Left renal pelvis (tissue), 4 donors: Measurements from ENCODE around the gene PRLH. TPM values are rescaled to one million over a fixed set of nuclear protein-coding genes. Genes with fewer than 3 reads are reported as not detected.
"Not testable (repeated sequence)": the region's sequence is repeated elsewhere in the genome, so short reads cannot be mapped to it uniquely, and the experiment has no call there.

Experiments used
- DNase-seq, 4 donors: peaks; one replicate each; pipeline ENCODE4 v3.0.0-alpha.2; 2013; ENCODE audit warnings: low read depth in 4 of 4, low spot score in 3 of 4
- polyA plus RNA-seq, 4 donors: library from polyadenylated mRNA; unstranded; fragments of 120-200 nt; gene quantifications; one replicate each; pipeline ENCODE4 v1.2.1, GENCODE V29; 2013; ENCODE audit not compliant: insufficient read length in 4 of 4

PRLH gene
- polyA plus RNA-seq, 4 donors = not detected

DNA sequence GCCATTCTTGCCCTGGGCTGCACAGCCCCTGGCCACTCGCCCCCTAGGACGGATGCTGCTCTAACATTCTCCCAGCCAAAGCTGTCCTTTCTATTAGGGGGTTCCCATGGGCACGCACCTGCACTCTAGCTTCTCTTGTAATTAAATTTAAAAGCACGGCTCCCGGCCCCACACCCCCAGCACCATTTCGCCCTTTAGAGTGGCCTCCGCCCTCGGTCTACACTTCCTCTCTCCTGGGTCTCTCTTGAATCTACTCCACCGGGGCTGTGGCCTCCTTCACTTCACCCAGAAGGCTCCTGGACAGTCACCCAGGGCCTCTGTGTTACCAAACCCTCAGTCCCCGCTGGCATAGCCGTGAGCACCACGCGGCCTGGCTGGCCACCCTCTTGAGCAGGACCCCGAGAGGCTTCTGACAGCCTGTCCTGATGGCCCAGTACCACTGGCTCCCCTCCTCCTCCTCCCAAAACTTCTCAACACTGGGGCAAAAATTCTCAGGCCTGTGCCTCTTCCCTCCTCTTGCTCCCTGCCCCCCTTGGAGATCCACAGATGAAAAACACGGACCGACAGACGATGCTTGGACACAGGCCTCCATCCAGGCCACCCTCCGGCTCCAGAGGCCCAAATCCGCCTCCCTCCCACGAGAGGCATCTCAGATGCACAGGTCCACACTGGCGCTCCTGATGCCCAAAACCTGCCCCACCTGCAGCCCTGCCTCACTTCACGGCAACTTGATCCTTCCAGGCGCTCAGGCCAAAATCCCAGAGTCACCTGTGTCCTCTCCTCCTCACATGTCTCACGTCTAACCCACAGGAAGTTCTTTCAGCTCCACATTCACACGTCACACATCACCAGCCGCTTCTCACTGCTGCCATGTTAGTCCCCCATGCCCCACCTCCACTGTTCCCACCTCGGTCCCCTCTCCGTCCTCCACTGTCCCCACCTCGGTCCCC lies 31.1 kb downstream of the PRLH start:
- no peak for DNase-seq

DNA sequence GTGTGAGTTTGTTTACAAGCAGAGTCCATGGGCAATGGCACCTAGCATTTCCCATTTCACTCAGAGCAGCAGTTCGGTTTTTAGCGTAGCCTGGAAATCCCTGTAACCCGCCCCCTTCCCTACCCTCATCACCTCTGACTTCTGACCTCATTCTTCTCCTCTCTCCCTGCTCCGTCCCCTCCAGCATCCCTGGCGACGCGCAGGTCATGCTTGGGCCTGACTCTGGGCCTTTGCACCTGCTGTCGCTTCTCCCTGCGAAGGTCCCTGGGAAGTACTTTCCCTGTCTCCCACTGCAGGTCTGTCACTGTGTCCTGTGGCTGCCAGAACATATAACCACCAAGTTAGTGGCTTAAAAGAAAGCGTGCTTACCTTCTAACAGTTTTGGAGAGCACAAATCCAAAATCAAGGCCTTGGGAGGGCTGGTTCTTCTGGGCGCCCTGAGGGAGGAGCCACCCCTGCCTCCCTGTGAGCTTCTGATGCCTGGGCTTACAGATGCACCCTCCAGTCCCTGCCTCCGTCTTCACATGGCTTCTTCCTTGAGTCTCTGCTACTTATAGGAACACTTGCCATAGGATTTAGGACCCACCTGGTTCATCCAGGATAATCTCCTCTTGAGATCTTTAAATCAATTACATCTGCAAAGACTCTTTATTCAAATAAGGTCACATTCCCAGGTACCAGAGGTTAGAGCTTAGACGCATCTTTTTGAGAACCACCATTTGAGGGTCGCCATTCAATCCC lies 32.3 kb downstream of the PRLH start:
- DNase-seq = no peak

- no peak for DNase-seq
These were observed 33.2 kb downstream of the PRLH start for GRCh38 chr2:237599465-237600110.

GRCh38 chr2:237600205-237600846 lies 34.0 kb downstream of the PRLH start:
- DNase-seq = no peak

DNA sequence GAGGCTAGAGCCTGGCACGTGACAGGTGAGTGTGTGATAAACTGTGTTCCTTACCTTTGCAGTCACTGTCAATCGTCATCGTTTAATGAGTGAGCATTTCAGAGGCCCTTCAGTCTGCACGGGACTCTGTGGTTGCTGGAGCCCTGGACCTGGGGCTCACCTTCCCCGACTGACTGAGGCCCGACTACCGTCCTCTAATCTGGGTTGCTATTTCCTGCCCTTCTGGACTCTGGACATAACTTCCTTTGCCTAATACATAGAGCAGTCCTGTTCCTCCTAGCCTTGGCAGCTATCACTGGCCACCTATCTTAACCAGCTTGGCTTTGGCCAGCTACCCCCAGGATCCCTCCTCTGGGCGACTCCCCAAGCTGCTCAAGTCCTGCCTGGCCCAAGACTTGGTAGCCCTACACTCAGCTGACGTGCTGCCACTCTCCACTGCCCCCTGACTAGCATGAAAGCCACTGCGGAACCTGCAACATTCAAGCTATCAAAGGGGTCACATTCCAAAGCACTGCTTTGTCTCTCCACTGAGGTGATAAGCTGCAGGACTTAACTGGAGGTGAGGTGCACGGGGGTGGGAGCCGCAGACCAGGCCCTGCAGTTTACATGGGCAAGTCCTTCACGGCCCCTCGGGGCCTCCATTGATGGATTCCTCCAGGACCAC lies 35.2 kb downstream of the PRLH start:
- no peak for DNase-seq

- no peak for DNase-seq
These were observed 36.0 kb downstream of the PRLH start for GRCh38 chr2:237602409-237602808.

DNA sequence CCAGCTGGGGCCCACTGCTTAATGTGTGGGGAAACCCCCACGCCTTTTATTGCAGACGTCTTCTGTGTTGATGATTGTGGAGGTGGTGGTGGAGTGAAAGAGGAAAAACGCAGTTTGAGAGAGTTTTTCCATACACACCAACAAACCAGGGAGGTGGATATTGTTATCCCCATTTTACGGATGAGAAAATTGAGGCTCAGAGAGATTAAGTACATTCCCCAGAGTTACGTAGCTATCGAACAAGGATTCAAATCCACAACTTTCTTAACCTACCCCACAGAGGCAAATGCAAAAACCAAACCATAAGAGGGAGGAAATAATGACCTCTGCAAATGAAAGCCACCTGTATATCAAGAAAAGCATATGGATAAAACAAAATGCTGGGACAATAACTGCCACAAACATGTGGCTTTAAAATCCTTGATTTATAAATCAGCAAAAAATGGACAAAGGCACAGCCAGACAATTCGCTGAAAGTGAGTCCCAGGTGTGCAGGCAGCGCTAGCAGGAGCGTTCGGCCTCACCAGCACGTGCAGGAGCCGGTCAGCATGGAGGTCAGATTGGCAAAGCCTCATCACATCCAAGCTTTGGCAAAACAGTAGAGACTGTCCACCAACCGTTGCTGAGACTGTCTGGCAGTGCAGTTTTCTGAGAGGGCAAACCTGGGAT lies 36.8 kb downstream of the PRLH start:
- no peak for DNase-seq

DNA sequence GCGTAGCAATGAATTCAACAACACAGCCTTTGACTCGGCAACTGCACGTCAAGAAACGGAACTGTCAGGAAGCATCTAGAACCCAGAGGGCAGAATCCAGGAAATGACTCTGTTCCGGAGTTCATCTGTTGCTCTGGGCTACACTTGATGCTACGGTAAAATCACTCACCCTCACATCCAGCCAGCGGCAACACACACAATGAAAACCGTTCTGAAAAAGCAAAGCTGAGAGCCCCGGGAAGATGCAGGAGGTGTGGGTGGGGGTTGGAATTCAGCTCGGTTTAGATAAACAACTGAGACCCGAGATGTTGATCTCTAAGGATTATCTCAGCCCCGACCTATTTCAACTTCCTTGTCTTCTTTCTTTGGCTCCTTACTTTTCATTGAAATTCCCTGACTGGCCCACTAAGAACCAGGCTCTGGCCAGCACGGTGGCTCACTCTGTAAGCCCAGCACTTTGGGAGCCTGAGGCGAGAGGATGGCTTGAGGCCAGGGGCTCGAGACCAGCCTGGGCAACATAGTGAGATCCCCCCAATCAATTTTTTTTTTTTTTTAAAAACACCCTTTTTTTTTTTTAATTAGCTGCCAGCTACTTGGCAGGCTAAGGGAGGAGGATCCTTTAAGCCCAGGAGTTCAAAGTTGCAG lies 37.5 kb downstream of the PRLH start:
- no peak for DNase-seq

DNA sequence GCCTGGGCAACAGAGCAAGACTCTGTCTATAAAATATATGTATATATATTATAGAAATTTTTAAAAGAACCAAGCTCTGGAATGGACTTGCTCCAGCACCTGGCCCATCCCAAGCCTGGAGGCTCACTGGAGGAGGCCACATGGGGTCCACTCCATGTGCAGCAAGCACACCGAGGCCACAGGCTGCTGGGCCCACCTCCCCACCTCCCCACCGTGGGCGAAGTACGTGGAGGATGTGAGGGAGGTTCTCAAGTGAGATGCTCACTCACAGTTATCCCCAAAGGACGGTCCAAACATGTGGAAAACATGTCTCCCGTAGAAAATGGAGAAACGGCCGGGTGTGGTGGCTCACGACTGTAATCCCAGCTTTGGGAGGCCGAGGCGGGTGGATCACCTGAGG lies 38.0 kb downstream of the PRLH start:
- no peak for DNase-seq

GRCh38 chr2:237604960-237605359 lies 38.6 kb downstream of the PRLH start:
- DNase-seq = no peak

GRCh38 chr2:237606522-237606921 lies 40.1 kb downstream of the PRLH start:
- not testable (repeated sequence) for DNase-seq

DNA sequence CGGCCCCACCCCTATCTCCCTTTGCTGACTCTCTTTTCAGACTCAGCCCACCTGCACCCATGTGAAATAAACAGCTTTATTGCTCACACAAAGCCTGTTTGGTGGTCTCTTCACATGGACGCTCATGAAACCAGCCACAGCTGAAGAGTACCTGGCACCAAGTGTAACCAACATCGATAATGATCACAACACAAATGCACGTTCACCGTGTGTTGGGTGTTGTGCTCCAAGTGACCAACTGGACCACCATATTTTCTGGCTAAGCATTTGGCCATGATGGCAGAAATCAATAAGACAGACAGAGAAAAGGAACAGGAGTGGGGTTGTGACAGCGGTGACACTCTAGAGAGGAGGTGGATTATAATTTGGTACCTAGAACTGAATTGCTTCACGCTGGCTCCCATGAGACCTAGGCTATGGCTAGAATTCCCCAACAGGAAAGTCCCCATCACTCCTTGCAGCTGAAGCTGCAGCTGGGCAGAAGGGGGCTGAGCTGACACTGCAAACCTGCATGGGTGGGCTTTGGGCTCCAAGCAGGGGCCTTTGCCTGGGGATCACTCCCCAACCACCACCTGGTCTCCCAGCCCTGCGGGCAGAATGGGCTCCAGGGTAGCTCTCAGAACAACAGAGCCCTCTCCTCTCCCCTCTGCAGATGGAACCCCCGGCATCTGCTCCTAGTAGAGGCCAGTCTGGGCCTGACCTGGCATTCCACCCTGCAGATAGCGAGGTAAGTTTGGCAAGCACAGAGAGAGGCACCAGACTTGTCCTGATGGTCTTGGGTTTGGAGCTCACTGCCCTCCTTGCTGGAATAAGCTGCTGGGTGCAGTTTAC lies 46.4 kb downstream of the PRLH start:
- no peak for DNase-seq

DNA sequence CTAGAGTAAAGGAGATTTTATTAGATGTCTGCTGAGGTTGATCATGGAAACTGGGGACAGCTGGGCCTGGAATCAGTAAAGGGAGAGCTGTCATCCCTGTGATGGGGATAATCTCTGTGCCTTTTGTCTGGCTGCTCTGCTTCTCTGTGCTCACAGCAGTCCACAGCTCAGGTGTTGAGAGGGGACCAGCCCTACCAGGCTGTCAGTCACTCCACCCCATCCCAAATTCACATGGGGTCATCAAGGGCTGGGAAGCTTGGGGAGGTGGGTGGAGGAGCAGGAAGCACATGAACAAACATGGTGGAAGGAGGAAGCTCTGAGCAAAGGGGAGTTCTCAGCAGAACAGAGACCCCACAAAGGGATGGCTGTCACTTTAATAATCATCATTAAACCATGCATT lies 47.3 kb downstream of the PRLH start:
- DNase-seq = no peak

DNA sequence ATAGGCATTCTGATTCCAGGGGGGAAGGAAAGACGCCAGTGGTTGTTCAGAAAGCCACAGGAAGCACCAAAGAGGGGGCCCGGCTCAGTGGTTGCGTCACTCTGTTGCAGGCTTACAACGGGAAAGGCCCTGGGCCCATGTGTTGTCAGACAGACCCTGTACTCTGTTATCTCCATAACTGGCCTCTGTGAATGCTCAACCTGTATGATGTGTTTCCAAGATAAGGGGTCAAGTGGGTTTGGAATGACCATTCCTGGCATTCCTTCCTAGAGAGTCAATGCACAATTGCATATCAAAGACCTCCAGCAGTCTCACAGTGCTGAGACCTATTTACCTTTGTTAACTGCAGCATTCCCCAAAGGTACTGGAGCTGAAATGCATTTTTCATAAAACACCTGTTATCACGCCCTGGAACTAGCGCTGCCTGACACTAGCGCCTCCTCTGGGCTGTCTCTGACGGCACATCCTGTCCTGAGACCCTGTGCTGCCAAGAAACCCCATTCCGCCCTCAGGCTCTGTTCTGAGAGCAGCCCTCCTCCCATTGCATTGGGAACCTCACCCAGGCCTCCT lies 47.9 kb downstream of the PRLH start:
- no peak for DNase-seq

GRCh38 chr2:237615631-237616249 lies 49.4 kb downstream of the PRLH start:
- no peak for DNase-seq

DNA sequence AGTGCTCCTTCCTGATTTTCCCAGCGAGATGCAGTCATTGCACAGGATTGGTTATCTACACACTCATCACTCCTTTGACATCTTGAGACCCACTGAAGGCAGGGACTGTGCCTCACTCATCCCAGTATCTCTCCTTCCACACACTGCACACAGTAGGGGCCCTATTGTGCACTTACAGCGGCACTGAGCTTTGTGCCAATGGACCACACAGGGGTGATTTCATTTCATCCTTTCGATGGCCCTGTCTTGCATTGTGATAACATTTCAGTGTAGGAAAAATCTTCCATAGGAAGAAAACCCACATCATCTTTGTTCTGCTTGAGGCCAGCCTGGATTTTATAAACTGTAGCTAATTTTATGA lies 50.0 kb downstream of the PRLH start:
- no peak for DNase-seq
